DMS79 (cell line): Measurements from ENCODE around the gene NPHP4.

Experiments
- DNase-seq: peaks from one replicate; lab custom pipeline; 2025; lab: John Stamatoyannopoulos, UW

The NPHP4 gene

GRCh38 chr1:5877683-5878530 is 114.3 kb downstream of the NPHP4 start:
- DNase-seq, result no peak

- DNase-seq, result no peak
Measured at GRCh38 chr1:5877001-5877400, 115.2 kb downstream of the NPHP4 start.

GRCh38 chr1:5876094-5876650 is 116.1 kb downstream of the NPHP4 start:
- no peak for DNase-seq

GRCh38 chr1:5875345-5875910 is 116.8 kb downstream of the NPHP4 start:
- DNase-seq, result no peak

- DNase-seq, result no peak
Measured at GRCh38 chr1:5874416-5875110, 117.7 kb downstream of the NPHP4 start.

- DNase-seq, result no peak
Measured at GRCh38 chr1:5873556-5873955, 118.7 kb downstream of the NPHP4 start.

GRCh38 chr1:5872886-5873285 is 119.3 kb downstream of the NPHP4 start:
- DNase-seq, result no peak

- no peak for DNase-seq
Measured at GRCh38 chr1:5868931-5869500, 123.2 kb downstream of the NPHP4 start.

GRCh38 chr1:5865774-5866173 is 126.5 kb downstream of the NPHP4 start:
- no peak for DNase-seq

- no peak for DNase-seq
Measured at GRCh38 chr1:5865056-5865455, 127.2 kb downstream of the NPHP4 start.

- DNase-seq, result no peak
Measured at GRCh38 chr1:5864256-5864655, 128.0 kb downstream of the NPHP4 start.

- DNase-seq, result no peak
Measured at GRCh38 chr1:5863238-5863637, 129.0 kb downstream of the NPHP4 start.

- DNase-seq, result no peak
Measured at GRCh38 chr1:5861871-5862825, 130.1 kb downstream of the NPHP4 start.

GRCh38 chr1:5860277-5860676 is 131.9 kb downstream of the NPHP4 start:
- DNase-seq, result no peak

- no peak for DNase-seq
Measured at GRCh38 chr1:5859766-5860165, 132.5 kb downstream of the NPHP4 start.

- no peak for DNase-seq
Measured at GRCh38 chr1:5858844-5859407, 133.3 kb downstream of the NPHP4 start.

- DNase-seq, result no peak
Measured at GRCh38 chr1:5858246-5858645, 134.0 kb downstream of the NPHP4 start.

GRCh38 chr1:5857508-5858090 is 134.6 kb downstream of the NPHP4 start:
- no peak for DNase-seq

GRCh38 chr1:5857011-5857410 is 135.2 kb downstream of the NPHP4 start:
- DNase-seq, result no peak

- DNase-seq, result no peak
Measured at GRCh38 chr1:5856246-5856815, 135.9 kb downstream of the NPHP4 start.
